Activated naive CD4-positive, alpha-beta T cell treated with anti-CD3 and anti-CD28 coated beads, Interleukin-2, amount 50 U/mL, for 24 hours (primary cell): Measurements from ENCODE around the gene CRMP1.

Experiments used
- H3K27ac Mint-ChIP-seq: one replicate; pipeline ENCODE4 v1.8.0; 2021; ENCODE audit warnings: mild to moderate bottlenecking, mixed read lengths
- H3K27me3 Mint-ChIP-seq: one replicate; pipeline ENCODE4 v1.8.0; 2021; ENCODE audit warnings: mixed read lengths
- H3K36me3 Mint-ChIP-seq: one replicate; pipeline ENCODE4 v1.8.0; 2021; ENCODE audit warnings: mixed read lengths
- H3K4me1 Mint-ChIP-seq: one replicate; pipeline ENCODE4 v1.8.0; 2021; ENCODE audit warnings: mixed read lengths
- H3K4me3 Mint-ChIP-seq: one replicate; pipeline ENCODE4 v1.8.0; 2021; ENCODE audit warnings: mild to moderate bottlenecking, mixed read lengths
- H3K9me3 Mint-ChIP-seq: one replicate; pipeline ENCODE4 v1.8.0; 2021; ENCODE audit warnings: mixed read lengths

CRMP1 gene

GRCh38 chr4:5924461-5925125 is 31.7 kb upstream of the CRMP1 start:
- Mint-ChIP-seq H3K4me3 (no peak overlapping the region), H3K36me3 (no peaks in the 10 kb centered on the region), H3K9me3 (no peaks in the 10 kb centered on the region), H3K27ac (no peak overlapping the region), H3K27me3 (peaks cover 6% of the 10 kb centered on the region), H3K4me1 (no peaks in the 10 kb centered on the region)

DNA sequence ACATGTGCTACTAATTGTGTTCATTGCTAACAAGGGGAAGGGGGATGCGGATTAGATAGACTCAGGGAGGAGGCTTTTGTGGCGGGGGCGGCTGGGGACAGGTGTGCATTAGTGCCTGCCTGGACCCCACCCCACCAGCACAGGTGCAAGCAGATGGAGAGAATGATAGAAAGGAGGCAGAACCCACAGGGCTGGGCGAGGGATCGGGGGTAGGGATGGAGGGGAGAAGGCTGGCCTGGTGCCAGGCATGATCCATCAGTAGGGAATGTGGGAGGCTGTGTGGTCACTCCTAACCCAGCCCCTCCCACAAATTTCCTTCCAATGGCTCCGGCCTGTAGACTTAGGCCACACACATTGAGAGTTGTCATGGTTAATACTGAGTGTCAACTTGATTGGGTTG is 30.5 kb upstream of the CRMP1 start:
- Mint-ChIP-seq H3K27me3 (peaks cover 6% of the 10 kb centered on the region), H3K36me3 (no peaks in the 10 kb centered on the region), H3K4me1 (no peaks in the 10 kb centered on the region), H3K9me3 (no peaks in the 10 kb centered on the region), H3K4me3 (no peak overlapping the region), H3K27ac (no peak overlapping the region)

DNA sequence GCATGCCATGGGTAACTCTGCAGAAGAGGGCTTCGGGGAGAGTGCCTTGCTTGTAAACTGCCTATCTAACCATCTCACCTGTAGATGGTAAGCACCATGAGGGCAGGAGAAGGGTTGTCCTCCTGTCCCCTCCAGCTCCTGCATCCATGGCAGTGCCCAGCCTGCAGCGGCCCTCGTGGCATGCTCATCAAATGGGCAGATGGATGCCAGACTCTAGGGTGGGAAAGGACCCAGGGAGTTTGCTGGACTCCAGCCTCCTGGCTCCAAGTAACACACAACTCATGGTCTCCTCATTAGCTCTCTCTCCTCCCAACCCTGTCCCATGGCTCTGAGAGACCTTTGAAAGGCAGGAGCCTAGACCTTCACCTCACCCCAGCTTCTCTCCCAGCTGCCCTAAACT is 29.7 kb upstream of the CRMP1 start:
- peaks cover 6% of the 10 kb centered on the region for H3K27me3 Mint-ChIP-seq

DNA sequence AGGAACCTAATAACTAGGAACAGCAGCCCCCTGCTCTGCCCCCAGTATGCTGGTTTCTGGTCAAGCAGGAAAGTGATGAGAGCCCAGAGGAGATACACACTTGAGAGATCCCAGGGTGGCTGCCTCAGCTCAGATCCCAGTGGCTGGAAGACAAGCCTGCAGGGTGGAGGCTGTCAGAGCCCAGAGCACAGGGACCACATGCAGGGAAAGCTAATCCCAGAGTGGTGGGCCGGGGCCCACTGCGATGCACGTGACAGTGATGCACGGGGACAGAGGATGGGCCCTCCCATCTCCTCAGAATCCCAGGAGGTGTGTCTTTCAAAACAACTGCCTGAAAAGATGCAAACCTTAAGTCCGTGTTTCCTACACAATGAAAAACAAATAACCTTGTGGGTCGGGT is 29.1 kb upstream of the CRMP1 start:
- Mint-ChIP-seq H3K4me3 (no peak overlapping the region), H3K9me3 (no peaks in the 10 kb centered on the region), H3K36me3 (no peaks in the 10 kb centered on the region), H3K27ac (no peak overlapping the region), H3K4me1 (no peaks in the 10 kb centered on the region), H3K27me3 (peaks cover 4% of the 10 kb centered on the region)

More for the DNA sequence above, 29.7 kb upstream of the CRMP1 start:
- no peaks in the 10 kb centered on the region for H3K36me3 Mint-ChIP-seq
- H3K4me3 Mint-ChIP-seq = no peak overlapping the region
- H3K9me3 Mint-ChIP-seq = no peaks in the 10 kb centered on the region
- no peak overlapping the region for H3K27ac Mint-ChIP-seq
- no peaks in the 10 kb centered on the region for H3K4me1 Mint-ChIP-seq

DNA sequence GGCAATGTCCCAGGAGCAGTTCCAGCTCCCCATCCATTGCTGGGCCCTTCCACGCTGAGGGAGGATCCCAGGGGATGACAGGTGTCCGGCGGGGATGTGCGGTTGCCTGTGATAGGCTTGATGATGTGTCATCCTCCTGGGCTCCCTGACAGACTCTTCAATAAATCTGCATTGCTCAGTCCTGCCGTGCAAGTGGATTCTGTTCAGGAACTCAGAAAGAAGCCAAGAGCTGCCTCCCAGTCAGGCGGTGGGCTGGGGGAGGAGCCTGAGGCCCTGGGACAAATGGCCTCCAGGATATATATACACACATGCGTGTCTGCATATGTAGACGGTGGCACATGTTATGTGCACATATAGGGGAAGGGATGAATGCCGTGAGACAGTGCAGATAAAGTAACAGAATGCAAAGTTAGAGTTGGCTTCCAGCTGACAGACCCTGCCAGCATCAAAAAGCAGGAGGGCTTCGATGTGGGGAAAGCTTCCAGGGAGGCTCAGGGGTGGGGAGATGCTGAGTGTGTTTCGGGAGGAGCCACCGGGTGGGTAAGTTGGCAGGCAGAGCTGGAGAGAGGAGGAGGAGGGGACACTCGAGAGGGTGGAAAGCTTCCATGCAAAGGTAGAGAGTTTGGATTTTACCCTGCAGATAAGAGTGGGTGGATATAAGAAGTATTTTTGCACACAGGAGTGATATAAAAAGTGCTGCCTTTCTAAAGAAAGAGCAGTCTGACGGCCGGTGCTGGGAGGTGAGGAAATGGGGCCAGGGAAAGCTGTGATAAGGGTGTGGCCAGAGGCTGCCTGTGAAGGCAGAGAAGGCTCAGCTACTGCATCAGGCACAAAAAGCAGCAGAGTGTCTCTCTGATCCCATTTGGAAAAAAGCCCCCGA is 28.5 kb upstream of the CRMP1 start:
- H3K36me3 Mint-ChIP-seq = no peaks in the 10 kb centered on the region
- H3K4me1 Mint-ChIP-seq = no peaks in the 10 kb centered on the region
- peaks cover 4% of the 10 kb centered on the region for H3K27me3 Mint-ChIP-seq
- H3K9me3 Mint-ChIP-seq = no peaks in the 10 kb centered on the region
- no peak overlapping the region for H3K27ac Mint-ChIP-seq
- H3K4me3 Mint-ChIP-seq = no peak overlapping the region

DNA sequence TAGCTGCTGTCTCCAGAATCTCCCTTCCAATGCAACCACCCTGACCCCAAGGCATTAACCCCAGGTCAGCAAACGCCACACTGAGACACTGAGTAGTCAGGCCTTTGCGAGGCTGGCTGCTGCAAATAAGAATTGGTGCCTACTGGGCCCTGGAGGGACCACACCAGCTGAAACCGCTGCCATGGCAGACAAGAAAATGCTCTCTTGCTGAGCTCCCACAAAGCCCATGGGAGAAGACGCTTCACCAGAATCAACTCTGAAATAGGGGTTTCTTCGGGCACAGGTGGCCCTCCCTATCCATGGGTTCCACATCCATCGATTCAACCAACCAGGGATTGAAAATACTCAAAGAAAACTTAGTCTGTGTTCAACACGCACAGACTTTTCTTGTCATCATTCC is 26.7 kb upstream of the CRMP1 start:
- H3K4me3 Mint-ChIP-seq = no peak overlapping the region
- no peak overlapping the region for H3K27ac Mint-ChIP-seq
- H3K36me3 Mint-ChIP-seq = no peaks in the 10 kb centered on the region

DNA sequence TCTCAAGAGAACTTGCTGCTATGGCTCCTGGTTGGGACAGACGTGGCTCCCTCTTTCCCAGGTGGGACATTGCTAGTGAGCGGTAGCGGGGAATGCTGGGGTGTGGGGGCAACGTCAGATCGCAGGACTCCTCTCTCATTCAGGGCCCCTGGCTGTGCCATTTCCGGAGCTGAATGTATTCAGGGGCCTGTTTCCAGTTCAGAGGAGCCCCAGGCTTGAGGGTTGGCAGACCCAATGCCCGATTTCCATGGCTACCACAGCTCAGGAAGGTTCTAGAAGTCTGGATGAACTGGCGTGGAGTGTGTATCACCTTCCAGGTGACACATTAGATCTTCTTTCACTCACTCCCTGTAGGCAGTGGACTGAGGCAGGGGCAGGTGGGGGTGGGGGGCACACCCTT is 26.2 kb upstream of the CRMP1 start:
- H3K9me3 Mint-ChIP-seq = no peaks in the 10 kb centered on the region
- H3K4me1 Mint-ChIP-seq = no peaks in the 10 kb centered on the region
- H3K27ac Mint-ChIP-seq = no peak overlapping the region
- H3K36me3 Mint-ChIP-seq = no peaks in the 10 kb centered on the region
- H3K4me3 Mint-ChIP-seq = no peak overlapping the region
- peaks cover 4% of the 10 kb centered on the region for H3K27me3 Mint-ChIP-seq

More for the DNA sequence above, 26.7 kb upstream of the CRMP1 start:
- Mint-ChIP-seq H3K9me3 (no peaks in the 10 kb centered on the region), H3K4me1 (no peaks in the 10 kb centered on the region), H3K27me3 (peaks cover 4% of the 10 kb centered on the region)

DNA sequence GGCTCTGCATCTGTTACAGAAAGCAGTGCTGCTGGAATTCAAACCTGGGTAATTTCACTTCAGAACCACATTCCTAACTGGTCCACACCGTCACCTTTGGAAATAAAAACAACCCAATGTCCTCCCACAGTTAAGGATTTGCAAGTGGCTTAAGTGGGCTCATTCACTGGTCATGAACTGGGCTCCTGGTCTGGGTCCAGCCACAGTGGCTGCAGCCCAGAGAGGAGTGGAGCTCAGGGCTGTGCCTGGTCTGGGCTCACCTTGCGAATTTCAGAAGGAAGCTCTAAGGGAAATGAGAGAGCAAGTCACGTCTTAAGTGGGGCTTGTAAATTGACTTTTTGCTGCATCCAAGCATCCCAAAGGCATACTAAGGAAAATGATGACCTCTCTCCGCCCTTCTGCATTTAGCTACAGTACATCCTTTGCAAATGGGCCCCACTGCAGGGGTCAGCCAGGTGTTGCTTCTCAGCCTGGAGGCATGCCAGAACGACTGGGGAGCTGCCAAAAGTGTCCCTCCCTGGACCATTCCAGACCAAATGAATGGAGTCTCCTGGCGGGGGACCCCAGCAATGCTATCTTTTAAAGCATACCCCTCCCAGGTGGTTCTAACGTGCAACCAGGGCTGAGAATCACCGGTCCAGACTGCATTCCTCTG is 25.6 kb upstream of the CRMP1 start:
- Mint-ChIP-seq H3K9me3 (no peaks in the 10 kb centered on the region), H3K4me3 (no peak overlapping the region), H3K27me3 (peaks cover 4% of the 10 kb centered on the region), H3K4me1 (no peaks in the 10 kb centered on the region), H3K27ac (no peak overlapping the region), H3K36me3 (no peaks in the 10 kb centered on the region)

- Mint-ChIP-seq H3K9me3 (no peaks in the 10 kb centered on the region), H3K4me1 (no peaks in the 10 kb centered on the region), H3K4me3 (no peak overlapping the region), H3K36me3 (no peaks in the 10 kb centered on the region), H3K27me3 (peaks cover 4% of the 10 kb centered on the region), H3K27ac (no peak overlapping the region)
Observed at GRCh38 chr4:5917672-5918071, 24.8 kb upstream of the CRMP1 start.

DNA sequence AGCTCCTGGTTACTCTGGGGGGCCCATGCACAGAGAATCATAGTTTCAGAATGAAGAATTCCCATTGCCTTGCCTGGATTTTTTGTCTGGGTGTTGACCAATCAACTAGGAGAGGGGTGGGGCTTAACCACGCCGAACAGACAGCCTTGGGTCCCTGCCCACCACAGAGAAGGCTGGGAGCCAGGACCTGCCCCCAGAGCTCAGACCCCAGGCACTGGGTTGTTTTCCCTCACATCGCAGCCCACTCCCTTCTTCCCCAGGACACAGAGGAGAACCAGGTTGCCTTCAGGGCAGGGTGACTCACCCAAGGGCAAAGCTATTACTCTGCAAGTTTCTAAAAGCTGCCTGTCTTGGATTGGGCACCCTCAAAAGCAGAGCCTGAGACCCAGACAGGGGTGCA is 23.3 kb upstream of the CRMP1 start:
- H3K4me1 Mint-ChIP-seq = no peaks in the 10 kb centered on the region
- H3K36me3 Mint-ChIP-seq = no peaks in the 10 kb centered on the region
- no peak overlapping the region for H3K27ac Mint-ChIP-seq
- peaks cover 4% of the 10 kb centered on the region for H3K27me3 Mint-ChIP-seq
- no peaks in the 10 kb centered on the region for H3K9me3 Mint-ChIP-seq
- no peak overlapping the region for H3K4me3 Mint-ChIP-seq

DNA sequence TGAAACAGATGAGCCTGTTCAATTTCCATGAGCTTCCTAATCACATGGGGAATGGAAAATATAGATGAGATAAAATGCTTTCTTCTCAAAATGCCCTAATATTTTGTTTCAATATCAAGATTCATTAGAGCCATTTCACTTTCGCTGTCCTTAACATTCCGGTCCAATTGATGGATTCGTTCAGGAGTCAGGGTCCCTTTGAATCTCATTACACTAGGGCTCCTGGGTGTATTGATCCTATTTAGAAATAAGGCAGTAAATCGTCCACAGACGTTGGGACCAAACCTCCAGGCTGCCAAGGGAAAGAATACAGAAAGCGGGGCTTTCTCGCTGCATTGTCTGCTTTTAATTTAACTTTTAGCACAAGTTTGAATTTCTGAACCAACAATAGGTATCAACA is 20.6 kb upstream of the CRMP1 start:
- no peaks in the 10 kb centered on the region for H3K27me3 Mint-ChIP-seq
- H3K36me3 Mint-ChIP-seq = no peaks in the 10 kb centered on the region
- no peak overlapping the region for H3K27ac Mint-ChIP-seq
- H3K4me3 Mint-ChIP-seq = no peak overlapping the region
- H3K4me1 Mint-ChIP-seq = no peaks in the 10 kb centered on the region
- peaks cover 5% of the 10 kb centered on the region for H3K9me3 Mint-ChIP-seq

GRCh38 chr4:5912614-5913019 is 19.7 kb upstream of the CRMP1 start:
- Mint-ChIP-seq H3K27ac (no peak overlapping the region), H3K27me3 (no peaks in the 10 kb centered on the region), H3K36me3 (no peaks in the 10 kb centered on the region), H3K9me3 (peaks cover 12% of the 10 kb centered on the region), H3K4me3 (no peak overlapping the region), H3K4me1 (no peaks in the 10 kb centered on the region)

GRCh38 chr4:5908876-5909427 is 16.1 kb upstream of the CRMP1 start:
- Mint-ChIP-seq H3K4me3 (no peak overlapping the region), H3K27me3 (peaks cover 5% of the 10 kb centered on the region), H3K4me1 (no peaks in the 10 kb centered on the region), H3K36me3 (no peaks in the 10 kb centered on the region), H3K9me3 (peaks cover 17% of the 10 kb centered on the region), H3K27ac (no peak overlapping the region)

- H3K27me3 Mint-ChIP-seq = peaks cover 5% of the 10 kb centered on the region
- no peaks in the 10 kb centered on the region for H3K4me1 Mint-ChIP-seq
Observed at GRCh38 chr4:5906191-5906590, 13.3 kb upstream of the CRMP1 start.

GRCh38 chr4:5905714-5906113 is 12.8 kb upstream of the CRMP1 start:
- H3K4me1 Mint-ChIP-seq = no peaks in the 10 kb centered on the region
- H3K9me3 Mint-ChIP-seq = peaks cover 17% of the 10 kb centered on the region
- H3K27me3 Mint-ChIP-seq = peaks cover 5% of the 10 kb centered on the region
- no peak overlapping the region for H3K27ac Mint-ChIP-seq
- H3K4me3 Mint-ChIP-seq = no peak overlapping the region
- H3K36me3 Mint-ChIP-seq = no peaks in the 10 kb centered on the region

More at GRCh38 chr4:5906191-5906590, 13.3 kb upstream of the CRMP1 start:
- Mint-ChIP-seq H3K36me3 (no peaks in the 10 kb centered on the region), H3K27ac (no peak overlapping the region), H3K4me3 (no peak overlapping the region), H3K9me3 (peaks cover 17% of the 10 kb centered on the region)

DNA sequence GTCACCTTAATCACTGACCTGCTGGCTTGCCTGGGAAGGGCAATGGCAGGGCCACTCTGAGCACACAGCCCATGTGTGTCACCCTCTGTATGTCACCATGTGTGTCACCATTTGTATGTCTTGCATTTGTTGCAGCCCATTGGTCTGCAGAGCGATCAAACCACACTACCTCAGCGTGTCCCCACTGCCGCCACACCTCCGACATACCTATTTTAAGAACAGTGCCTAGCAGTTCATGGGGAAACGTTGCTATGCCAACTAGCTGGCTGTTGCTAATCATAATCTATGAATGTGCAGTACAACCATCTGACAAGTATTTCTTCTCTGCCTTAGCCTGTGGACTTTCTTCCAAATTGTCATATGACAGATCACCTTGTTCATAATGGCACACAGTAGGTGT is 8.0 kb upstream of the CRMP1 start:
- Mint-ChIP-seq H3K27ac (no peak overlapping the region), H3K27me3 (peaks cover 3% of the 10 kb centered on the region), H3K36me3 (no peaks in the 10 kb centered on the region), H3K4me3 (no peak overlapping the region), H3K4me1 (no peaks in the 10 kb centered on the region), H3K9me3 (peaks cover 6% of the 10 kb centered on the region)
